Measurements from ENCODE around the gene GARIN5B. TPM values are rescaled to one million over a fixed set of nuclear protein-coding genes. Genes with fewer than 3 reads are reported as not detected.

The GARIN5B gene
- total RNA-seq, 2 donors from 2014 or later, result 1.5 TPM; not detected in 1

GRCh38 chr19:55391702-55392615, 28.9 kb upstream of the GARIN5B start:
- DNase-seq (ENCODE audit: low spot score), result no peak
- H3K4me3 ChIP-seq, result no peak overlapping the region
- H3K27ac ChIP-seq, result no peak overlapping the region
- H3K4me1 ChIP-seq (replicated peaks), result peaks cover 18% of the 10 kb centered on the region
- H3K36me3 ChIP-seq, result peaks cover 0 to 5% of the 10 kb centered on the region in 2 donors
- intact Hi-C loops (cut with DNase I), result no loop called here
- TF ChIP-seq CTCF (IDR thresholded peaks at IDR 0.05), result no peak
- no peaks in the 10 kb centered on the region for H3K27me3 ChIP-seq (replicated peaks; ENCODE audit: insufficient read depth)
- H3K9me3 ChIP-seq, result no peaks in the 10 kb centered on the region
- 75% methylated on average over 18 of the region's 18 CpGs for WGBS

- Histone ChIP-seq H3K9me3 (no peaks in the 10 kb centered on the region), H3K27me3 (replicated peaks; ENCODE audit: insufficient read depth) (no peaks in the 10 kb centered on the region), H3K4me3 (no peak overlapping the region), H3K4me1 (replicated peaks) (peaks cover 20% of the 10 kb centered on the region), H3K27ac (no peak overlapping the region), H3K36me3 (peaks cover 0 to 5% of the 10 kb centered on the region in 2 donors)
- no peak for TF ChIP-seq CTCF (IDR thresholded peaks at IDR 0.05)
- no peak for TF ChIP-seq POLR2A (IDR thresholded peaks at IDR 0.05)
- no peak for TF ChIP-seq POLR2AphosphoS5 (IDR thresholded peaks at IDR 0.05)
- WGBS, result 75% methylated on average over 11 of the region's 12 CpGs
- no peak for DNase-seq (ENCODE audit: low spot score)
- intact Hi-C loops (cut with DNase I), result no loop called here
Observed at GRCh38 chr19:55391191-55391670, 28.2 kb upstream of the GARIN5B start.

DNA sequence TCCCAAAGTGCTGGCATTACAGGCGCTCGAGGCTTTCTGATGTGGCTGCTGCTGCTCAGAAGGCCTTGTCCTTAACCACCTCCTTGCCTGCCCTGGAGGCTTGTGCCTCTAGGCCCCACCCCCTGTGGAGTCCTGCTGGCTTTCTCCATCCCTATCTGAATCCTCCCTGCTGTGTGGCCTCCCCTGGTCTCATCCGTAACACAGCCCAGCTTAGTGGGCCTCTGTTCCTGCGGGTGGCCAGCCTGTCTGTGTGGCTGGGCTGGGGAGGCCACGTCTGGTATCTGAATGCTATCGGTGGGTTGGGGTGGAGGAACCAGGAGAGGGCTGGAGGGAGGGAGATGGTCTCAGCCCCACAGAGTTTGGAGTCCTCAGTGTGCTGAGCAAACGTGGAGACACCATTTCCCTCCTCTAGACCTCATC, 27.4 kb upstream of the GARIN5B start:
- Histone ChIP-seq H3K4me1 (replicated peaks) (peaks cover 20% of the 10 kb centered on the region), H3K27me3 (replicated peaks; ENCODE audit: insufficient read depth) (no peaks in the 10 kb centered on the region), H3K9me3 (no peaks in the 10 kb centered on the region), H3K27ac (no peak overlapping the region), H3K4me3 (no peak overlapping the region), H3K36me3 (peaks cover 0 to 5% of the 10 kb centered on the region in 2 donors)
- intact Hi-C loops (cut with DNase I), result no loop called here
- no peak for DNase-seq (ENCODE audit: low spot score)
- 69% methylated on average over 7 of the region's 7 CpGs for WGBS
- TF ChIP-seq POLR2AphosphoS5 (IDR thresholded peaks at IDR 0.05), result no peak
- TF ChIP-seq CTCF (IDR thresholded peaks at IDR 0.05), result no peak
- TF ChIP-seq POLR2A (IDR thresholded peaks at IDR 0.05), result no peak

GRCh38 chr19:55389386-55390317, 26.6 kb upstream of the GARIN5B start:
- DNase-seq (ENCODE audit: low spot score), result no peak
- intact Hi-C loops (cut with DNase I), result loop anchor here (5.0 kb wide), 2 partner anchors 47 to 87 kb away; no protein-coding TSS in a partner anchor
- TF ChIP-seq POLR2AphosphoS5 (IDR thresholded peaks at IDR 0.05), result no peak
- Histone ChIP-seq H3K27ac (no peak overlapping the region), H3K36me3 (peaks cover 0 to 5% of the 10 kb centered on the region in 2 donors), H3K4me3 (no peak overlapping the region), H3K27me3 (replicated peaks; ENCODE audit: insufficient read depth) (no peaks in the 10 kb centered on the region), H3K9me3 (no peaks in the 10 kb centered on the region), H3K4me1 (replicated peaks) (peaks cover 25% of the 10 kb centered on the region)
- 77% methylated on average over 21 of the region's 21 CpGs for WGBS

Data from prostate gland (tissue), 2 donors.